Left colon (tissue), 2 donors: ENCODE results near the gene SLC6A8. TPM values are rescaled to one million over a fixed set of nuclear protein-coding genes. Genes with fewer than 3 reads are reported as not detected.

Experiments
- ATAC-seq: fragments of 200-7000 bp; cut with Tn5 transposase; one replicate; pipeline ENCODE4 v1.9.1; 2020; ENCODE audit warnings: mild to moderate bottlenecking, moderate library complexity
- DNase-seq, 2 donors: peaks; one replicate each; pipeline ENCODE4 v3.0.0-alpha.2; 2020
- intact Hi-C, 2 donors: fragments of 100-400 bp; cut with DNase I in 1 of 2; cut with micrococcal nuclease in 1 of 2; formaldehyde crosslinking; loops; one replicate each; pipeline versions ENCODE4 v1.11.2 to v1.14.0; 2022; cut with DNase I, micrococcal nuclease
- long read RNA-seq: library from polyadenylated mRNA; unstranded; transcript quantifications from one replicate; pipeline ENCODE4 v2.0.0, GENCODE V29; 2021
- total RNA-seq, 2 donors: library from RNA; stranded (reverse); fragmentation: NEBNext Ultra II Directional; extraction: Animal tissue kit (Norgen Biotek cat#: 25700); gene quantifications; one replicate each; pipeline ENCODE4 v1.2.1, GENCODE V29; 2021
- donor health status: DM: no; HTN: no; CAD: no.
- donor health status: DM: yes; HTN: yes; CAD: no.

The SLC6A8 gene
- 100 to 1,000 TPM; 170 to 270 TPM for total RNA-seq
- long read RNA-seq, transcript SLC6A8-201 (13 exons, 3,763 nt) = major isoform, 18 of 78 reads
- long read RNA-seq, partial matches to known transcripts = 59 of 78 reads
- long read RNA-seq, other reads (novel, unspliced or antisense) = 1 of 78 reads

GRCh38 chrX:153687121-153688039, at the start of gene SLC6A8:
SLC6A8 (plus strand) TSS chrX:153687926; CDS start chrX:153688575, 649 bp downstream.
- intact Hi-C loops = no loop called here
- ATAC-seq = peak; percentile 73
- peak; percentile 70 to 71 for DNase-seq

- DNase-seq (no peak), ATAC-seq (no peak)
- intact Hi-C loops = no loop called here
Observed at GRCh38 chrX:153638041-153638371, 49.7 kb upstream of the SLC6A8 start.

GRCh38 chrX:153638436-153639176, 49.1 kb upstream of the SLC6A8 start:
- DNase-seq (no peak), ATAC-seq (no peak)
- intact Hi-C loops = no loop called here

- DNase-seq = no peak
Observed at GRCh38 chrX:153639177-153640044, 48.3 kb upstream of the SLC6A8 start.

GRCh38 chrX:153640045-153640686, 47.6 kb upstream of the SLC6A8 start:
- DNase-seq = no peak
- ATAC-seq = no peak
- intact Hi-C loops = no loop called here

More at GRCh38 chrX:153639177-153640044, 48.3 kb upstream of the SLC6A8 start:
- intact Hi-C loops = no loop called here
- no peak for ATAC-seq

GRCh38 chrX:153640736-153641575, 46.8 kb upstream of the SLC6A8 start:
- ATAC-seq = no peak
- intact Hi-C loops = no loop called here
- no peak for DNase-seq

GRCh38 chrX:153641627-153642026, 46.1 kb upstream of the SLC6A8 start:
- DNase-seq (no peak), ATAC-seq (no peak)
- intact Hi-C loops = no loop called here

GRCh38 chrX:153642051-153642654, 45.6 kb upstream of the SLC6A8 start:
- DNase-seq = no peak
- intact Hi-C loops = no loop called here
- ATAC-seq = no peak

GRCh38 chrX:153642655-153643430, 44.9 kb upstream of the SLC6A8 start:
- ATAC-seq (no peak), DNase-seq (no peak)
- intact Hi-C loops = no loop called here

- intact Hi-C loops = no loop called here
- peak; percentile 56 for ATAC-seq
- DNase-seq = no peak
Observed at GRCh38 chrX:153643431-153644351, 44.0 kb upstream of the SLC6A8 start.

- ATAC-seq (no peak), DNase-seq (no peak)
- intact Hi-C loops = no loop called here
Observed at GRCh38 chrX:153644356-153645125, 43.2 kb upstream of the SLC6A8 start.

GRCh38 chrX:153645151-153645550, 42.6 kb upstream of the SLC6A8 start:
- DNase-seq (no peak), ATAC-seq (no peak)
- intact Hi-C loops = no loop called here

- ATAC-seq (no peak), DNase-seq (no peak)
Observed at GRCh38 chrX:153645921-153646488, 41.7 kb upstream of the SLC6A8 start.

GRCh38 chrX:153646620-153647373, 40.9 kb upstream of the SLC6A8 start, which contains the start of gene DUSP9:
DUSP9 (plus strand) TSS chrX:153647203; CDS start chrX:153647954, 751 bp downstream.
- ATAC-seq (peak; percentile 74), DNase-seq (peak in 1 of 2 donors; percentile 41)
- intact Hi-C loops = no loop called here

More at GRCh38 chrX:153645921-153646488, 41.7 kb upstream of the SLC6A8 start:
- intact Hi-C loops = no loop called here
